SK-N-MC (cell line): ENCODE results near the gene VANGL2.

Experiments
- EZH2 ChIP-seq: fragments of 200-600 bp; sonication (generic); IDR thresholded peaks from one replicate; pipeline ENCODE4 v1.6.1; 2017; ENCODE audit warnings: antibody characterized with exemption
- POLR2AphosphoS5 ChIP-seq: IDR thresholded peaks from 2 replicates; pipeline ENCODE4 v1.6.1; 2012; ENCODE audit warnings: mild to moderate bottlenecking, low read depth, low read length, borderline replicate concordance

DNA sequence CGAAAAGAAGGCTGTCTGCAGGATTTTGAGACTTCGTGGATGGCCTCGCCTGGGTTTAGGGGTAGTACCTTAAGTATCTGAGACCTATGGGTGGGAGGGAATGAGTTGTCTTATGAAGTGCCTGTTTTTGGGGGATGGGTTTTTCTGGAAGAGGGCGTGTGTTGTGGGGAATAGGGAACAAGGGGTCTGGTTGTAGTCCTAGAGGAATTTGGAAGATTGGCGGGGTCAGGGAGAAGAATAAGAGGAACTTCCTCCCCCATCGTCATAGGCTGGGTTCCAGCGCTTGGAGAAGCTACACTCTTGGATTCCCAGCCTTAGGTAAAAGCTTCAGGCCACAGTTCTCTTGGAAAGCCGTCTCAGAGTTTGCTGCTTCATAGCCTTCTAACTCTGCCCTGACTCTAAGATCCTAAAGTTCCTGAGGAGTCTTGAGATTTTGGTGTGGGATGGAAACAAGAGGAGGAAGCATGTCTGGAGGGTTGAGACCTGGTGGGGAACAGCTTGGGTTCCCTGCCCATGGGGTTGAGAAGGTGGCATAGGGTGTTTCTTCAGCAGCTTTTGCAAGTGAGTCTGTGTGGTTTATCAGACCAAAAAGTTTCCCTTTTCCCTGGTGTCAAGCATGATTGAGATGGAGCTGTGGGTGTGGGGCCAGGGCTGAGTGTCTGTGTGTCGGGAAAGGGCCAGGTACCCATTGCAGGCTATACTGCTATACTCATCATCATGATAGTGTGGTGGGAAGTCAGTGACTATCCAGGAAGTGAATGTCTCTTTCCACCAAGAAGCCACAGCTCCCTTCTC is 1.8 kb downstream of the VANGL2 start:
- TF ChIP-seq POLR2AphosphoS5 = no peak
- no peak for TF ChIP-seq EZH2
